Pancreas (tissue), 10 donors: Measurements from ENCODE around the gene SLC50A1. TPM values are rescaled to one million over a fixed set of nuclear protein-coding genes. Genes with fewer than 3 reads are reported as not detected.

Source experiments
- ATAC-seq, 4 donors: fragments of 200-7000 bp; cut with Tn5 transposase; one replicate each; pipeline versions ENCODE4 v1.8.0 to v1.9.1; 2020; ENCODE audit warnings: mild to moderate bottlenecking in 4 of 4, moderate library complexity in 4 of 4
- DNase-seq, 6 donors: peaks; one replicate each; pipeline ENCODE4 v3.0.0-alpha.2; 2020
- FAIRE-seq: peaks from 2 replicates; lab custom pipeline; 2012; peaks lifted over from hg19 to GRCh38; lab: Jason Lieb, UNC
- H3K27ac ChIP-seq, 4 donors: fragments of 200-600 bp; sonication (generic); 1 replicate in 3 of 4; 2 replicates in 1 of 4; pipeline versions ENCODE4 v1.5.0 to v1.8.0; 2020
- H3K27me3 ChIP-seq, 4 donors: fragments of 200-600 bp; one replicate each; pipeline ENCODE4 v1.8.0; 2021
- H3K36me3 ChIP-seq, 3 donors: fragments of 200-600 bp; sonication (generic) in 1 of 3; one replicate each; pipeline versions ENCODE4 v1.5.0 to v1.8.0; 2020 to 2021
- H3K4me1 ChIP-seq, 3 donors: fragments of 200-600 bp; one replicate each; pipeline ENCODE4 v1.8.0; 2021
- H3K4me3 ChIP-seq, 4 donors: fragments of 200-600 bp; sonication (generic) in 2 of 4; one replicate each; pipeline versions ENCODE4 v1.5.0 to v1.8.0; 2020 to 2021
- H3K9me3 ChIP-seq, 4 donors: fragments of 200-600 bp; one replicate each; pipeline ENCODE4 v1.8.0; 2021
- WGBS, 2 donors: extraction: QIAGEN DNeasy Blood & Tissue Kit; methylation state at CpG; one replicate each; pipeline ENCODE4 v1.1.7; 2013; 5-methylcytosine and 5-hydroxymethylcytosine counted together
- intact Hi-C, 3 donors: fragments of 100-400 bp; cut with DNase I; formaldehyde crosslinking; loops; one replicate each; pipeline versions ENCODE4 v1.11.1 to v1.14.2; 2022
- polyA plus RNA-seq, 2 donors: library from polyadenylated mRNA; stranded (reverse); fragments of 200-250 nt; gene quantifications; one replicate each; pipeline ENCODE4 v1.2.3, GENCODE V29; 2013
- total RNA-seq, 6 donors: library from RNA; stranded (reverse); fragmentation: NEBNext Ultra II Directional in 4 of 6; extraction: Animal tissue kit (Norgen Biotek cat#: 25700) in 4 of 6; gene quantifications; one replicate each; pipeline versions ENCODE4 v1.2.1 to v1.2.4, GENCODE V29; 2021 to 2023
- TF ChIP-seq, protein P1 (sequence below), 4 donors: fragments of 200-600 bp; sonication (generic) in 3 of 4; IDR thresholded peaks; one replicate each; pipeline versions ENCODE4 v1.5.0 to v1.8.0; 2021; ENCODE audit warnings: antibody characterized with exemption in 4 of 4
- donor health status: healthy with polysubstance abuse.
- donor health status: DM: no; HTN: no; CAD: no; lungs with moderate emphysema.
- donor health status: DM: no; HTN: no; CAD: no.
- donor health status: control.
- donor health status: control.
- donor health status: Bipolar disorder and iron deficiency.
- donor health status: DM: yes; HTN: yes; CAD: no.
- donor health status: DM: no; HTN: no; CAD: no.
- donor health status: DM: no; HTN: no; CAD: no.
- donor health status: DM: yes; HTN: yes; CAD: no.

Gene SLC50A1
- total and polyA plus RNA-seq, 8 donors, result 18.7 to 33.3 (median 29.4) TPM

DNA sequence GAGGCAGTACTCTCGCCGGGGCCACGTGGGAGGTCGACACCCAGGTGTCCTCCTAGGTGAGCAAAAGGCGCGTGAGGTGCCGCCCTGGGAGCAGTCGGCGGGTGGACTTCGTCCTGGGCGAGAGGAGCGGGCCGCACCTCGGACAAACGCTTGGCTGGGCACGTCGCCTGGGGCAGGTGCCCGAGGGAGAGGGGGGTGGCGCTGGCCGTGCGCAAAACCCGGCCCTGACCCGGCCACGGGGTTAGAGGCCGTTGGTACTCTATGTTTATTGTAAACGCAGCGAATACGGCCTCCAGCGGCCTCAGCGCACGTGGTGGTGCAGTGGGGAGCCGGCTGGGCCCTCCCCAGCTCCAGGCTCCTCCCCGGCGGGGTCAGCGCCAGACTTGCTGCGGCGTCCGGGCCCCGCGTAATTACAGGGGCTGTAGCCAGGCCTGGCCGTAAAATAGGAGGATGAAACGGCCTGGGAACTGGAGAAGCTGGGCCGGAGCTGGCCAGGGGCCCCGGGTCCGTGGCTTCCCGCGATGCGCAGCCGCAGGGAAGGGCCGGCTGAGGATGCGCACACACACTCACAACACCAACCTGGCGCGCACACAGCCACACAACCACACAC lies 9.6 kb upstream of the SLC50A1 start:
- peak; percentile 10 to 39 (median 24) for ATAC-seq
- FAIRE-seq, result no peak
- WGBS, 2 donors, result 22 to 25% methylated on average over 52 to 53 of the region's 53 CpGs
- Histone ChIP-seq H3K27me3 (no peaks in the 10 kb centered on the region), H3K36me3 (no peaks in the 10 kb centered on the region), H3K4me1 (peaks cover 2 to 6% (median 5%) of the 10 kb centered on the region in 3 donors), H3K27ac (peak overlapping the region; percentile 79 to 95 (median 94)), H3K9me3 (no peaks in the 10 kb centered on the region), H3K4me3 (peak overlapping the region in 3 of 4 donors; percentile 73 to 93 (median 89))
- TF ChIP-seq, protein P1, sequence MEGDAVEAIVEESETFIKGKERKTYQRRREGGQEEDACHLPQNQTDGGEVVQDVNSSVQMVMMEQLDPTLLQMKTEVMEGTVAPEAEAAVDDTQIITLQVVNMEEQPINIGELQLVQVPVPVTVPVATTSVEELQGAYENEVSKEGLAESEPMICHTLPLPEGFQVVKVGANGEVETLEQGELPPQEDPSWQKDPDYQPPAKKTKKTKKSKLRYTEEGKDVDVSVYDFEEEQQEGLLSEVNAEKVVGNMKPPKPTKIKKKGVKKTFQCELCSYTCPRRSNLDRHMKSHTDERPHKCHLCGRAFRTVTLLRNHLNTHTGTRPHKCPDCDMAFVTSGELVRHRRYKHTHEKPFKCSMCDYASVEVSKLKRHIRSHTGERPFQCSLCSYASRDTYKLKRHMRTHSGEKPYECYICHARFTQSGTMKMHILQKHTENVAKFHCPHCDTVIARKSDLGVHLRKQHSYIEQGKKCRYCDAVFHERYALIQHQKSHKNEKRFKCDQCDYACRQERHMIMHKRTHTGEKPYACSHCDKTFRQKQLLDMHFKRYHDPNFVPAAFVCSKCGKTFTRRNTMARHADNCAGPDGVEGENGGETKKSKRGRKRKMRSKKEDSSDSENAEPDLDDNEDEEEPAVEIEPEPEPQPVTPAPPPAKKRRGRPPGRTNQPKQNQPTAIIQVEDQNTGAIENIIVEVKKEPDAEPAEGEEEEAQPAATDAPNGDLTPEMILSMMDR (IDR thresholded peaks at IDR 0.05), result no peak
- intact Hi-C loops, result no loop called here
- peak; percentile 70 to 83 (median 74) for DNase-seq

DNA sequence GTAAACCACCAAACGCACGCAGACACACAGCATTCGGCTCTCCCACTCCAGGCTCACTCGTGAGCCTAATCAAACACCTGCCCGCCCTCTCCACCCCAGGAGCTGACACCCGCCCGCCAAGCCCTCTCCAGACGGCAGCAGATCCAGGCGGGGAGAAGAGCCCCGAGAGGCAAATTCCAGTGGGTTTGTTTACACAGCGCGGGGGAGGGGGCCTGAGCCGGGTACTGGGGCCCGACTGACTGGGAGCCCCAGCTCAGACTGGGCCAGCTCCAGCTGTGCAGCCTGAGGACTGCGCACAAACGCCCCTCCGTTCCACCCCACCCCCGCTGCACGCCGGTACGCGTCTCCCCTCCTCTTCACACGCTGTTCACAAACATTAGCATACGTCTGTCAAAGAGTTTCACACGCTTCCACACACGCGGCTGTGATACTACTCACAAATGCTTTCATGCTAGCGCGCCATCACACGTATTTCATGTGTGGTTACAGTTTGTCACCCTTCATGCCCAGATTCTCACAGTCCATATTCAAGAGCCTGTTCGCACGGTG lies 9.0 kb upstream of the SLC50A1 start:
- peaks cover 0 to 4% (median 2%) of the 10 kb centered on the region in 3 donors for H3K36me3 ChIP-seq
- intact Hi-C loops, result no loop called here
- ATAC-seq, result peak; percentile 3 to 16 (median 8)

GRCh38 chr1:155127105-155127966 lies 8.3 kb upstream of the SLC50A1 start, which contains the start of gene EFNA1:
Gene EFNA1 (plus strand): TSS chr1:155127876. CDS start chr1:155127978, 102 bp downstream.
- ATAC-seq (peak; percentile 54 to 68 (median 64)), FAIRE-seq (no peak), DNase-seq (peak; percentile 80 to 89 (median 86))
- Histone ChIP-seq H3K27me3 (no peaks in the 10 kb centered on the region), H3K36me3 (peaks cover 0 to 11% (median 9%) of the 10 kb centered on the region in 3 donors), H3K27ac (peak within 1 kb of the TSS; percentile 79 to 95 (median 94)), H3K4me1 (peaks cover 7 to 17% (median 14%) of the 10 kb centered on the region in 3 donors), H3K9me3 (no peaks in the 10 kb centered on the region), H3K4me3 (peak within 1 kb of the TSS; percentile 70 to 93 (median 81))
- 0 to 1% methylated on average over 73 to 76 of the region's 76 CpGs for WGBS, 2 donors
- intact Hi-C loops, result no loop called here
- TF ChIP-seq, protein P1 (IDR thresholded peaks at IDR 0.05), result no peak

More for the DNA sequence above, 9.0 kb upstream of the SLC50A1 start:
- 5% methylated on average over 31 to 32 of the region's 32 CpGs for WGBS, 2 donors
- FAIRE-seq (no peak), DNase-seq (peak; percentile 62 to 77 (median 66))
- TF ChIP-seq, protein P1 (IDR thresholded peaks at IDR 0.05), result no peak
- Histone ChIP-seq H3K9me3 (no peaks in the 10 kb centered on the region), H3K4me1 (peaks cover 7 to 10% (median 7%) of the 10 kb centered on the region in 3 donors), H3K4me3 (peak overlapping the region in 3 of 4 donors; percentile 73 to 93 (median 89)), H3K27ac (peak overlapping the region; percentile 79 to 95 (median 94)), H3K27me3 (no peaks in the 10 kb centered on the region)

DNA sequence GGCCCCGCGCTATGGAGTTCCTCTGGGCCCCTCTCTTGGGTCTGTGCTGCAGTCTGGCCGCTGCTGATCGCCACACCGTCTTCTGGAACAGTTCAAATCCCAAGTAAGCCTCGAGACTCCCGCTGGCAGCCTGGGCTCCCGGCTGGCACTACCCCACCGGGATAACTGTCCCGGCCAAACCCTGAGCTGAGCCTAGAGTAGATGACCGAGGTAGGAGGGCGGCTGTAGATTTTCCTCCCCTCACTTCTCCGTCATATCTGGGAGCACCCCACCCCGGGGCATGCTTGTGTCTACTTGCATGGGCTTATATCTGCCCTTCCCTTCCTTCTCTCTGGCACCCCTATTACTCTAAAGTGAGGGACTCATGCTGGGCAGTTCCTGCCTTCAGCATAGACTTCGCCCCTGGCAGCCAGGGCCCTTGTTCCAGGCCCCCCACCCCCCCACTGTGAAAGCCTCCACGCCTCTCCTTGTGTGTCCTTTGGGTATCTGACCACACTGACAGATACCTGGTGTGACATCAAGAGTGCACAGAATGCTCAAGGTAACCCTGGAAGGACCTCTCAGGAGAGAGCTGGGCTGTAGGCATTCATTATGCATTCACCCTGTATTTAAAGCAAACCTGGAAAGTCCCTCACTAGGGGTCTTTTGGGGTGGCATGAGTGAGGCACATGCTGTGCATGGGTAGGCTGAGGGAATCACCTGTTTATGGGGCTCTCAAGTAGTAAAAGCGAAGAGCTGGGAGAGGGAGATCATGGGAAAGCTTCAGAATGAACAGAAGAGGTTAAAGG lies 7.5 kb upstream of the SLC50A1 start:
- intact Hi-C loops, result no loop called here
- DNase-seq, result peak in 1 of 6 donors; percentile 31

More for the DNA sequence above, 7.5 kb upstream of the SLC50A1 start:
- no peaks in the 10 kb centered on the region for H3K9me3 ChIP-seq
- H3K27me3 ChIP-seq, result no peaks in the 10 kb centered on the region
- peaks cover 9 to 21% (median 14%) of the 10 kb centered on the region in 3 donors for H3K4me1 ChIP-seq
- WGBS, 2 donors, result 1 to 3% methylated on average over 17 of the region's 17 CpGs
- ATAC-seq, result no peak
- H3K27ac ChIP-seq, result peak overlapping the region; percentile 79 to 95 (median 94)
- FAIRE-seq, result no peak
- H3K4me3 ChIP-seq, result peak overlapping the region; percentile 70 to 93 (median 81)
- peaks cover 0 to 17% (median 12%) of the 10 kb centered on the region in 3 donors for H3K36me3 ChIP-seq
- TF ChIP-seq, protein P1 (IDR thresholded peaks at IDR 0.05), result no peak
